Measurements from ENCODE around the gene TRNT1.

- TF ChIP-seq, protein P1, sequence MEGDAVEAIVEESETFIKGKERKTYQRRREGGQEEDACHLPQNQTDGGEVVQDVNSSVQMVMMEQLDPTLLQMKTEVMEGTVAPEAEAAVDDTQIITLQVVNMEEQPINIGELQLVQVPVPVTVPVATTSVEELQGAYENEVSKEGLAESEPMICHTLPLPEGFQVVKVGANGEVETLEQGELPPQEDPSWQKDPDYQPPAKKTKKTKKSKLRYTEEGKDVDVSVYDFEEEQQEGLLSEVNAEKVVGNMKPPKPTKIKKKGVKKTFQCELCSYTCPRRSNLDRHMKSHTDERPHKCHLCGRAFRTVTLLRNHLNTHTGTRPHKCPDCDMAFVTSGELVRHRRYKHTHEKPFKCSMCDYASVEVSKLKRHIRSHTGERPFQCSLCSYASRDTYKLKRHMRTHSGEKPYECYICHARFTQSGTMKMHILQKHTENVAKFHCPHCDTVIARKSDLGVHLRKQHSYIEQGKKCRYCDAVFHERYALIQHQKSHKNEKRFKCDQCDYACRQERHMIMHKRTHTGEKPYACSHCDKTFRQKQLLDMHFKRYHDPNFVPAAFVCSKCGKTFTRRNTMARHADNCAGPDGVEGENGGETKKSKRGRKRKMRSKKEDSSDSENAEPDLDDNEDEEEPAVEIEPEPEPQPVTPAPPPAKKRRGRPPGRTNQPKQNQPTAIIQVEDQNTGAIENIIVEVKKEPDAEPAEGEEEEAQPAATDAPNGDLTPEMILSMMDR (IDR thresholded peaks at IDR 0.05), result no peak
- no peak for TF ChIP-seq POLR2A (IDR thresholded peaks at IDR 0.05)
Observed at GRCh38 chr3:3081381-3082233, 45.1 kb upstream of the TRNT1 start.

All from heart left ventricle (tissue), 13 donors.